Measurements from ENCODE around the gene TSEN34.
"Not testable (repeated sequence)": the region's sequence is repeated elsewhere in the genome, so short reads cannot be mapped to it uniquely, and the experiment has no call there.

The TSEN34 gene

DNA sequence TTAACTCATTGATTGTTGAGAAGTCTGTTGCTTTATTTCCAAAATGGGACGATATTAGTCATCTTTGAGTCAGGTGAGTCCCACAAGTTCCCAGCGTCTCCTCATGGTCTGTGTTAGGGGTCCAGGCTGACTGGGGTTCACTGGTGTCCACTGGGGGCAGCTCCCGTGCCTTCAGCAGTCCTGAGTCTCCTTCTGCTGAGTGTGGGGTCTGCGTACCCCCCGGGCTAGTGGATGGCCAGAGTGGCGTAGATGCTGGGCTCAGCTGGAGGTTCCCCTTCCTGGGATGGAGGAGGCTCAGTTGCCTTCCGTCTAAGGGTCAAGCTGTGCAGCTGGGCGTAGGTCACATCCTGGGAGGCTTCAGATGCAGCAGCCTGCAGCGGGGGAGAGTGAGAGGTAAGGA is 25.8 kb downstream of the TSEN34 start:
- no peaks in the 10 kb centered on the region for H3K9me3 ChIP-seq (ENCODE audit: low read depth, low read length)
- no peak for TF ChIP-seq POLR2AphosphoS5 (IDR thresholded peaks at IDR 0.05; ENCODE audit: borderline replicate concordance, low read depth, low read length)
- no peak for TF ChIP-seq EZH2 (IDR thresholded peaks at IDR 0.05)
- TF ChIP-seq FOXP2 (optimal IDR thresholded peaks at IDR 0.05; ENCODE audit: control extremely low read depth, extremely low read length, insufficient read depth): no peak
- H3K4me3 ChIP-seq: no peak overlapping the region
- H3K9ac ChIP-seq (ENCODE audit: insufficient read length): no peak overlapping the region
- no peak for DNase-seq (ENCODE audit: low read depth, low spot score)
- H3K27ac ChIP-seq: no peak overlapping the region
- H3K36me3 ChIP-seq (ENCODE audit: insufficient read depth, low read length): no peaks in the 10 kb centered on the region

- H3K27ac ChIP-seq; H3K9me3 ChIP-seq (ENCODE audit: low read depth, low read length); H3K4me3 ChIP-seq; H3K9ac ChIP-seq (ENCODE audit: insufficient read length); DNase-seq (ENCODE audit: low read depth, low spot score); H3K36me3 ChIP-seq (ENCODE audit: insufficient read depth, low read length): not testable (repeated sequence)
These were observed 26.6 kb downstream of the TSEN34 start for GRCh38 chr19:54217517-54218247.

DNA sequence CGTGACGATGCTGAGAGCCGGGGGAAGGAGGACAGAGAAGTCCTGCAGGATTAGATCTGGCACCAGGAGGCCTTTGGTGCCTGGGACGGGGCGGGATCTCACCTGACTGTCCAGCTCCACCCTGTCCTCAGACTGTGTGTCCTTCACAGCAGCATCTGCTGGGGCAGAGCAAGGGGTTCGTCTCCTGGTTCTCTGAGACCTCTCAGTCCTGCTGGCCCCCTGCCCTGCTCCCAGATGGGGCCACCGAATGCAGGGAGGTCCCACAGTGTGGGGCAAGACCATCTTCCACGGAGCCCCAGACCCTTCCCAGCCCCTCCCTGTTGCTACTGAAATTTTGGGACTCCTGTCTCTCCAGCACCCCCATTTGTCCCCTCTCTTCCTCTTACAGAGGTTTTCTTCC is 27.2 kb downstream of the TSEN34 start:
- H3K36me3 ChIP-seq (ENCODE audit: insufficient read depth, low read length): no peaks in the 10 kb centered on the region
- H3K9ac ChIP-seq (ENCODE audit: insufficient read length): no peak overlapping the region
- H3K4me3 ChIP-seq: no peak overlapping the region
- no peak for DNase-seq (ENCODE audit: low read depth, low spot score)
- TF ChIP-seq FOXP2 (optimal IDR thresholded peaks at IDR 0.05; ENCODE audit: control extremely low read depth, extremely low read length, insufficient read depth) (no peak), POLR2AphosphoS5 (IDR thresholded peaks at IDR 0.05; ENCODE audit: borderline replicate concordance, low read depth, low read length) (no peak), EZH2 (IDR thresholded peaks at IDR 0.05) (no peak)
- no peaks in the 10 kb centered on the region for H3K9me3 ChIP-seq (ENCODE audit: low read depth, low read length)
- H3K27ac ChIP-seq: no peak overlapping the region

DNA sequence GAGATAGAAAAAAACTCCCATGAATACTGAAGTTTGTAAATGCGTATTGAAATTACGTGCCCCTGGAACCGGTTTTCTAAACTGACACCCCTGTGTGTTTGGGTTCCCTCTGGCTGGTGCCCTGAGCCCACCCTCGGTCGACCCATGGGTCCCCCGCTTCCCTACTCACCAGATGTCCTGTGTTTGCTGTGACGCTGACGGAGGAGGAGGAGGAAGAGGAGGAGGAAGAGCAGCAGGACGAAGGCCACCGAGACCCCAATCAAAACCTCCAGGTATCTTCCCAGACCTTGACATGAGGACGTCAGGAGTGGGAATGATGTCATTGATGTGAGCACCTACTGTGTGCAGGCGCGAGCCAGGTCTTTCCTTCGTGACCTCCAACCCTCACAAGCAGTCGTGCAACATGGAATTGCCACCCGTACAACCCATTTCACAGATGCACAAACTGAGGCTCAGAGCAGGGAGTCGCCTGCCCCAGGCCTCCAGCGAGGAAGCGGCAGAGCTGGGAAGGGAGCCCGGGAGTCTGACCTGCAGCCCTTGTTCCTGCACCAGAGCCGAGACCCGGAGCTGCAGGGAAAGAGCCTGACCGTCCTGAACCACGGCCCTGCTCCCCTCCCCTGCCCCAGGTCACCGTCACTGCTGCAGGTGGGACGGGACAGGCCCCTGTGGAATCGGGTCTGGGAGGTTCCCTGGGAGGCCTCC is 28.0 kb downstream of the TSEN34 start:
- no peaks in the 10 kb centered on the region for H3K9me3 ChIP-seq (ENCODE audit: low read depth, low read length)
- no peak overlapping the region for H3K27ac ChIP-seq
- H3K4me3 ChIP-seq: no peak overlapping the region
- TF ChIP-seq POLR2AphosphoS5 (IDR thresholded peaks at IDR 0.05; ENCODE audit: borderline replicate concordance, low read depth, low read length) (no peak), EZH2 (IDR thresholded peaks at IDR 0.05) (no peak), FOXP2 (optimal IDR thresholded peaks at IDR 0.05; ENCODE audit: control extremely low read depth, extremely low read length, insufficient read depth) (no peak)
- no peaks in the 10 kb centered on the region for H3K36me3 ChIP-seq (ENCODE audit: insufficient read depth, low read length)
- DNase-seq (ENCODE audit: low read depth, low spot score): no peak
- no peak overlapping the region for H3K9ac ChIP-seq (ENCODE audit: insufficient read length)

DNA sequence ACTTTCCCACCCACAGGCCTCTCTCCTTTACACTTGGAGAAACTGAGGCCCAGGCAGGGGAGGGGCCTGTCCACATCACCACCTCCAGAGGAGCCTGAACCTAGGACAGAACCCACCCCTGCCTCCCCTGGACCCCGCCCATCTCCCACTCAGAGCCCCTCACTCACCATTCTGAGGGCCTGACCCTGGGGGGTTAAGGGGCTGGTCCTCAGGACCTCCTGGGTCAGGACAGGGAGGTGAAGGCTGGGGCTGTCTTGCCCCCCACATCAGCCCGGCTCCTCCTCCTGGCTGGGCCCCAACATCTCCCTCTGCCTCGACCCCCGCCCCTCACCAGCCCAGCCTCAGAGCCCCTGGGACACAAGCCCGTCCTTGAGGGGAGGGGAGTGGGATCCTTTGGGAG is 28.6 kb downstream of the TSEN34 start:
- H3K4me3 ChIP-seq; H3K9ac ChIP-seq (ENCODE audit: insufficient read length); H3K36me3 ChIP-seq (ENCODE audit: insufficient read depth, low read length); H3K27ac ChIP-seq; DNase-seq (ENCODE audit: low read depth, low spot score); H3K9me3 ChIP-seq (ENCODE audit: low read depth, low read length): not testable (repeated sequence)

DNA sequence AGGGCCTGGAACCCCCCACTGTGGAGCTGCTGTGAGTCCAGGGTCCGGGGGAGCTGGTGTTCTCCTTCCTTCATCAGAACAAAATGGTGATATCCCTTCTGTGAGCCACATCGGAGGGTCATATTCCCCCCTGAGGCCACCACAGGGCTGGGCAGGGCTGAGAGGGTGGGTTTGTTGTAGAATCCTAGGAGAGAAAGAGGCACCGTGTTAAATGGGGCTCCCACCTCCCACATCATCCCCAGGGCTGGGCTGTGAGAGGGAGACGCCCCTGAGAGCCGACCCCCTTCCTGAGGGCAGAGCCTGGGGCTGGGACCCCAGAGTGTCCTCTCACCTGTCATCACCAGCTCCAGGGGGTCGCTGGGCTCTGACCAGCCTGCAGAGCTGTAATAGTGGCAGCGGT is 30.8 kb downstream of the TSEN34 start:
- not testable (repeated sequence) for H3K4me3 ChIP-seq; H3K9ac ChIP-seq (ENCODE audit: insufficient read length); H3K36me3 ChIP-seq (ENCODE audit: insufficient read depth, low read length); H3K27ac ChIP-seq; DNase-seq (ENCODE audit: low read depth, low spot score); H3K9me3 ChIP-seq (ENCODE audit: low read depth, low read length)

DNA sequence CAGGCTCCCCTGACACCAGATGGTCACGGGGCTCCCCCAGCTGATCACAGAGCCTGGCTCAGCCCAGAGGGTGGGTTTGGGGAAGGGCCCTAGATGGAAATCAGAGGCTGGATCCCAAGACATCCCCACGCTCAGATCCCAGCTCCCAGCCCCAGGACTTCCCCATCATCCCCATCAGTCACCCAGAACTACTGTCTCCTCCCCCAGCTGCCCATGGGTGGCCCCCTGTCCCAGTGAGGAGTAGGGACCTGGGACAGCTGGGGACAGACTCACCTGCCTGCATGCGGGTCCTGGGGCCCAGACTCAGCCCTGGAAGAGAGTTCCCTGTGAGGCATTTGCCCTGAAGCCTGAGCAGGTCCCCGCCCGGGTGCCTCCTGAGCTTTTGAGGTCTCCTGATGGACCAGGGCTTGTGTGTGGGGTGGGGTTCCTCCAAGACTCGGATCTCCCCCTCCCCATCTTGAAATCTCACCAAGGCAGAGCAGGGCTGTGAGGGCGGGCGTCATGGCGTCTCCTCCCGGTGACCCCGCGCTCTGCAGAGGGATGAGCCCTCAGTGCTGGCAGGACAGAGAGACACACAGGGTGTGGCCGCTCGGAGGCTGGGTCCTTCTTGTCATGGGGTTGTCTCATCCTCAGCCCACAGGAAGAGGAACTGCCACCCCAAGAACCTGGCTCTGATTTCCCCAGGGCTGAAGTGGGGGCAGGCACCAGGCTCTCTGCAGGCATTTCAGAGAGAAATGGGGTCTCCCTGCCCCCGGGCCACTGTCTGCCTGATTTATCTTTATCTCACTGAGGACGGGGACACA is 31.6 kb downstream of the TSEN34 start, which contains the start of gene LILRB3:
Gene LILRB3 (minus strand): TSS at position 534 of the 803 bp plus-strand sequence. CDS start 31 bp downstream, at position 503.
- H3K9ac ChIP-seq (ENCODE audit: insufficient read length); H3K4me3 ChIP-seq; DNase-seq (ENCODE audit: low read depth, low spot score): not testable (repeated sequence)

DNA sequence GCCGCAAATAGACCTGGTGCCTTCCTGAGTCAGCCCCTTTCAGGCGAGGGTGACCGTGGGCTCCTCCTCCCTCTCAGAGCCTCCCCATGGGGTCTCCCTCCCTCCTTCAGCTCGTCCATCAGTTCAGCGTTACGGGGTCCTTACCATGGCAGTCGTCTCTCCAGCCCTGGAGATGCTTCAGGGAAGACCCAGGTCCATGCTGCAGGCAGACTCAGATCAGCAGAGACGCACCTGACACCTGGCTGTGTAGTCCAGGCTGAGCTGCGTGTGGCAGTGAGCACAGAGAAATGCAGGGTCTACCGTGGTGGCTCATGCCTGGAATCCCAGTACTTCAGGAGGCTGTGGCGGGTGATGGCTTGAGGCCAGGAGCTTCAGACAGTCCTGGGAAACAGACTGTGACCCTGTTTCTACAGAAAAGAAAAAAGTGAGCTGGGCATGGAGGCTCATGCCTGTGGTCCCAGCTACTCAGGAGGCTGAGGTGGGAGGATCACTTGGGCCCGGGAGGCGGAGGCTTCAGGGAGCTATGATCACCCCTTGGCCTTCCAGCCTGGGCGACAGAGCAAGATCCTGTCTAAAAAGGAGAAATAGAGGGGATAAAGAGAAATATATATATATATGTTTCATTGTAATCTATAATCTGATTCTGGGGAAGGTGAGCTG is 32.3 kb downstream of the TSEN34 start:
- not testable (repeated sequence) for DNase-seq (ENCODE audit: low read depth, low spot score); H3K9me3 ChIP-seq (ENCODE audit: low read depth, low read length); H3K36me3 ChIP-seq (ENCODE audit: insufficient read depth, low read length); H3K27ac ChIP-seq; H3K9ac ChIP-seq (ENCODE audit: insufficient read length); H3K4me3 ChIP-seq

More for the DNA sequence above, 31.6 kb downstream of the TSEN34 start, which contains the start of gene LILRB3:
- H3K36me3 ChIP-seq (ENCODE audit: insufficient read depth, low read length); H3K9me3 ChIP-seq (ENCODE audit: low read depth, low read length); H3K27ac ChIP-seq: not testable (repeated sequence)

GRCh38 chr19:54223937-54224281 is 32.8 kb downstream of the TSEN34 start:
- H3K27ac ChIP-seq; DNase-seq (ENCODE audit: low read depth, low spot score); H3K4me3 ChIP-seq; H3K36me3 ChIP-seq (ENCODE audit: insufficient read depth, low read length); H3K9me3 ChIP-seq (ENCODE audit: low read depth, low read length); H3K9ac ChIP-seq (ENCODE audit: insufficient read length): not testable (repeated sequence)

- H3K9ac ChIP-seq (ENCODE audit: insufficient read length); H3K36me3 ChIP-seq (ENCODE audit: insufficient read depth, low read length); H3K27ac ChIP-seq; H3K4me3 ChIP-seq; DNase-seq (ENCODE audit: low read depth, low spot score); H3K9me3 ChIP-seq (ENCODE audit: low read depth, low read length): not testable (repeated sequence)
These were observed 33.5 kb downstream of the TSEN34 start for GRCh38 chr19:54224619-54225018.
